NCI-H1436 treated with DMSO at 0.1 percent for 48 hours (cell line): ENCODE data around the gene SPACA5.
"Not testable (repeated sequence)": the region's sequence is repeated elsewhere in the genome, so short reads cannot be mapped to it uniquely, and the experiment has no call there.

ENCODE experiments used
- DNase-seq: peaks from one replicate; lab custom pipeline; 2025; lab: John Stamatoyannopoulos, UW

Gene SPACA5

GRCh38 chrX:48006688-48007087, at the start of gene SPACA5:
Gene SPACA5, plus strand, starts transcription at chrX:48006988. Its CDS starts 815 bp downstream, at chrX:48007803.
- DNase-seq = not testable (repeated sequence)

GRCh38 chrX:47958206-47958605, 48.6 kb upstream of the SPACA5 start:
- not testable (repeated sequence) for DNase-seq

GRCh38 chrX:47958761-47959342, 47.9 kb upstream of the SPACA5 start:
- no peak for DNase-seq

GRCh38 chrX:47960406-47960805, 46.4 kb upstream of the SPACA5 start:
- DNase-seq = no peak

GRCh38 chrX:47961830-47962229, 45.0 kb upstream of the SPACA5 start:
- DNase-seq = not testable (repeated sequence)

GRCh38 chrX:47965526-47965925, 41.3 kb upstream of the SPACA5 start:
- not testable (repeated sequence) for DNase-seq

- DNase-seq = no peak
Observed at GRCh38 chrX:47973235-47973634, 33.6 kb upstream of the SPACA5 start.

GRCh38 chrX:47976254-47977151, 30.3 kb upstream of the SPACA5 start:
- DNase-seq = no peak

GRCh38 chrX:47991263-47992094, 15.3 kb upstream of the SPACA5 start:
- DNase-seq = no peak

GRCh38 chrX:47992095-47992380, 14.8 kb upstream of the SPACA5 start:
- no peak for DNase-seq

- DNase-seq = no peak
Observed at GRCh38 chrX:47992669-47993068, 14.1 kb upstream of the SPACA5 start.

GRCh38 chrX:48001260-48001659, 5.5 kb upstream of the SPACA5 start:
- DNase-seq = no peak

- DNase-seq = no peak
Observed at GRCh38 chrX:48002319-48002718, 4.5 kb upstream of the SPACA5 start.

- no peak for DNase-seq
Observed at GRCh38 chrX:48002929-48003328, 3.9 kb upstream of the SPACA5 start.

- DNase-seq = no peak
Observed at GRCh38 chrX:48003367-48003757, 3.4 kb upstream of the SPACA5 start.

- peak; percentile 60 for DNase-seq
Observed at GRCh38 chrX:48003758-48004457, 2.9 kb upstream of the SPACA5 start, which contains the start of gene ZNF182. Gene ZNF182, minus strand, starts transcription at chrX:48003989. Its CDS starts 1,380 bp downstream, at chrX:48002609.

- DNase-seq = not testable (repeated sequence)
Observed at GRCh38 chrX:48009445-48009960, 2.7 kb downstream of the SPACA5 start.

GRCh38 chrX:48016583-48017310, 10.0 kb downstream of the SPACA5 start:
- DNase-seq = not testable (repeated sequence)

GRCh38 chrX:48019892-48020291, 13.1 kb downstream of the SPACA5 start:
- DNase-seq = not testable (repeated sequence)

- DNase-seq = not testable (repeated sequence)
Observed at GRCh38 chrX:48020472-48020871, 13.7 kb downstream of the SPACA5 start.
